GM12878 (cell line): ENCODE results near the gene WIPF2. TPM values are rescaled to one million over a fixed set of nuclear protein-coding genes. Genes with fewer than 3 reads are reported as not detected.

Experiments used
- ATAC-seq: fragments of 200-7000 bp; cut with Tn5 transposase; 3 replicates; pipeline ENCODE4 v1.9.1; 2020; ENCODE audit warnings: mild to moderate bottlenecking, moderate library complexity
- BruUV-seq: library from RNA; stranded (reverse); fragments of 400-500 nt; replicated peaks from 2 replicates; lab custom pipeline; 2021; lab: Mats Ljungman, UMichigan
- CTCF ChIA-PET: fragments of 300-600 bp; sonication (Branson Sonifier 250); formaldehyde crosslinking; extraction: SDS; loops from one replicate; lab custom pipeline; 2021; ENCODE audit warnings: inconsistent platforms; lab: Yijun Ruan, JAX
- POLR2A ChIA-PET: fragments of 350-600 bp; formaldehyde crosslinking; extraction: SDS; loops from one replicate; lab custom pipeline; 2021; ENCODE audit warnings: inconsistent platforms; lab: Charles Lee
- RAD21 ChIA-PET: fragments of 300-600 bp; sonication (Branson Sonifier 250); formaldehyde crosslinking; loops from one replicate; lab custom pipeline; 2023; ENCODE audit warnings: antibody characterized with exemption; ENCODE audit not compliant: unreplicated experiment; lab: Charles Lee
- SMC1A ChIA-PET: fragments of 300-600 bp; sonication (Branson Sonifier 250); formaldehyde crosslinking; loops from one replicate; lab custom pipeline; 2023; ENCODE audit not compliant: unreplicated experiment, uncharacterized antibody; lab: Charles Lee
- DNase-seq: peaks from one replicate; pipeline ENCODE4 v3.0.0-alpha.2; 2011; ENCODE audit warnings: low read depth, low spot score
- FAIRE-seq: peaks from 3 replicates; lab custom pipeline; 2011; peaks lifted over from hg19 to GRCh38; lab: Jason Lieb, UNC
- H2AFZ ChIP-seq: 2 replicates; pipeline ENCODE4 v1.6.0; 2011; ENCODE audit warnings: low read depth, low read length, control low read depth; ENCODE audit not compliant: control insufficient read depth
- H3K27ac ChIP-seq: 2 replicates; pipeline ENCODE4 v1.5.1; 2011; ENCODE audit warnings: control low read depth; ENCODE audit not compliant: control insufficient read depth, insufficient read depth
- H3K27me3 ChIP-seq, 2 experiments: replicated peaks in 1 of 2; 2 replicates each; pipeline versions ENCODE4 v1.6.0 to v1.6.1; 2011; ENCODE audit warnings: low read length in 1 of 2; ENCODE audit not compliant: control insufficient read depth in 2 of 2, insufficient read depth in 2 of 2
- H3K36me3 ChIP-seq, 2 experiments: 2 replicates each; pipeline ENCODE4 v1.5.1; 2011; ENCODE audit warnings: low read length in 1 of 2; ENCODE audit not compliant: control insufficient read depth in 2 of 2, insufficient read depth in 2 of 2
- H3K4me1 ChIP-seq: 2 replicates; pipeline ENCODE4 v1.6.1; 2011; ENCODE audit warnings: mild to moderate bottlenecking, low read length, moderate library complexity, mixed read lengths; ENCODE audit not compliant: control insufficient read depth, insufficient read depth
- H3K4me2 ChIP-seq: 2 replicates; pipeline ENCODE4 v1.6.0; 2011; ENCODE audit warnings: control low read depth; ENCODE audit not compliant: control insufficient read depth, insufficient read depth
- H3K4me3 ChIP-seq: fragments of 200-600 bp; sonication (generic); 2 replicates; pipeline ENCODE4 v1.5.1; 2016
- H3K79me2 ChIP-seq: 2 replicates; pipeline ENCODE4 v1.6.0; 2011; ENCODE audit warnings: low read length; ENCODE audit not compliant: control insufficient read depth, insufficient read depth
- H3K9ac ChIP-seq: 2 replicates; pipeline ENCODE4 v1.8.0; 2011; ENCODE audit warnings: low read length, control low read depth, mixed read lengths; ENCODE audit not compliant: control insufficient read depth, insufficient read depth
- H3K9me3 ChIP-seq: replicated peaks from 3 replicates; pipeline ENCODE4 v1.5.1; 2011; ENCODE audit warnings: mild to moderate bottlenecking, low read length; ENCODE audit not compliant: control insufficient read depth, insufficient read depth
- H4K20me1 ChIP-seq: 2 replicates; pipeline ENCODE4 v1.6.0; 2011; ENCODE audit not compliant: control insufficient read depth, insufficient read depth
- BMI1 ChIP-seq: fragments of 450-650 bp; IDR thresholded peaks from 2 replicates; pipeline ENCODE4 v1.6.1; 2016; ENCODE audit warnings: mild to moderate bottlenecking, moderate library complexity, borderline replicate concordance
- CBX3 ChIP-seq: fragments of 200-600 bp; sonication (generic); IDR thresholded peaks from 2 replicates; pipeline ENCODE4 v1.6.1; 2016; ENCODE audit warnings: low read depth, borderline replicate concordance
- CHD2 ChIP-seq: IDR thresholded peaks from 2 replicates; pipeline ENCODE4 v1.6.1; 2011; ENCODE audit warnings: low read depth, low read length, improper control_type of control experiment, borderline replicate concordance
- HDAC2 ChIP-seq: fragments of 200-600 bp; sonication (generic); IDR thresholded peaks from 2 replicates; pipeline ENCODE4 v1.6.1; 2017
- HDGF ChIP-seq: fragments of 450-650 bp; IDR thresholded peaks from 2 replicates; pipeline ENCODE4 v1.6.1; 2016; ENCODE audit warnings: antibody characterized with exemption
- IRF4 ChIP-seq: IDR thresholded peaks from 2 replicates; pipeline ENCODE4 v1.6.1; 2011; ENCODE audit warnings: low read depth, low read length
- PML ChIP-seq: IDR thresholded peaks from 2 replicates; pipeline ENCODE4 v1.6.1; 2012; ENCODE audit warnings: low read length, inconsistent platforms
- RUNX3 ChIP-seq: IDR thresholded peaks from 2 replicates; pipeline ENCODE4 v1.6.1; 2012; ENCODE audit warnings: low read length, inconsistent platforms
- SREBF2 ChIP-seq: IDR thresholded peaks from 2 replicates; pipeline ENCODE4 v1.6.1; 2012; ENCODE audit warnings: mild to moderate bottlenecking, low read length
- SUZ12 ChIP-seq: fragments of 200-600 bp; sonication (generic); IDR thresholded peaks from one replicate; pipeline ENCODE4 v1.6.1; 2018; ENCODE audit warnings: antibody characterized with exemption, mild to moderate bottlenecking; ENCODE audit not compliant: unreplicated experiment
- YY1 ChIP-seq: IDR thresholded peaks from 2 replicates; pipeline ENCODE4 v1.6.1; 2011; ENCODE audit warnings: low read depth, mild to moderate bottlenecking, low read length
- ZNF207 ChIP-seq: fragments of 450-650 bp; IDR thresholded peaks from 2 replicates; pipeline ENCODE4 v1.6.1; 2014; ENCODE audit warnings: antibody characterized with exemption, mild to moderate bottlenecking, borderline replicate concordance
- ZNF622 ChIP-seq: fragments of 450-650 bp; IDR thresholded peaks from 2 replicates; pipeline ENCODE4 v1.6.1; 2017; ENCODE audit warnings: mild to moderate bottlenecking, inconsistent platforms
- whole genome bisulfite sequencing: methylation state at CpG from one replicate; pipeline ENCODE4 v1.1.6; 2016; ENCODE audit warnings: low lambda C conversion rate; ENCODE audit not compliant: insufficient replicate concordance, insufficient coverage; ENCODE audit errors: missing lambda C conversion rate; 5-methylcytosine and 5-hydroxymethylcytosine counted together
- in situ Hi-C: fragments of 300-500 bp; cut with MboI; formaldehyde crosslinking; loops from 9 replicates; pipeline ENCODE4 v1.14.3; 2018; ENCODE audit warnings: mixed read lengths
- intact Hi-C: fragments of 100-400 bp; cut with micrococcal nuclease; formaldehyde crosslinking; loops from one replicate; pipeline ENCODE4 v1.14.2; 2022; ENCODE audit not compliant: unreplicated experiment
- polyA plus RNA-seq, 11 experiments: library from polyadenylated mRNA; depleted of rRNA in 4 of 11; unstranded in 6 of 11; stranded (reverse) in 5 of 11; fragments of >200 nt; fragmentation: Nextera tagmentation in 4 of 11; fragmentation: Illumina TruSeq in 1 of 11; extraction: Ambion mirVana in 4 of 11; extraction: Trizol in 1 of 11; gene quantifications; 1 replicate in 1 of 11; 2 replicates in 10 of 11; pipeline versions ENCODE4 v1.2.1 to v1.2.3, GENCODE V29; 2011 to 2016; ENCODE audit warnings: inconsistent platforms in 2 of 11, missing spikeins in 2 of 11, low read depth in 1 of 11
- total RNA-seq, 4 experiments: library from RNA; depleted of rRNA in 3 of 4; stranded (reverse); fragments of >200 nt in 3 of 4; fragmentation: Illumina TruSeq in 1 of 4; extraction: Trizol in 1 of 4; gene quantifications; 2 replicates each; pipeline versions ENCODE4 v1.2.1 to v1.2.3, GENCODE V29; 2013 to 2021
- TF ChIP-seq, protein P1 (sequence below): fragments of 450-650 bp; IDR thresholded peaks from 2 replicates; pipeline ENCODE4 v1.6.1; 2017; ENCODE audit warnings: mild to moderate bottlenecking, low read depth, inconsistent platforms; ENCODE audit not compliant: poor library complexity, severe bottlenecking

Gene WIPF2
- total and polyA plus RNA-seq, 10 of the 15 experiments (the other 5 are each of a cell fraction or from before 2014, with no cell fraction given): 4.2 to 20.8 (median 7.1) TPM

DNA sequence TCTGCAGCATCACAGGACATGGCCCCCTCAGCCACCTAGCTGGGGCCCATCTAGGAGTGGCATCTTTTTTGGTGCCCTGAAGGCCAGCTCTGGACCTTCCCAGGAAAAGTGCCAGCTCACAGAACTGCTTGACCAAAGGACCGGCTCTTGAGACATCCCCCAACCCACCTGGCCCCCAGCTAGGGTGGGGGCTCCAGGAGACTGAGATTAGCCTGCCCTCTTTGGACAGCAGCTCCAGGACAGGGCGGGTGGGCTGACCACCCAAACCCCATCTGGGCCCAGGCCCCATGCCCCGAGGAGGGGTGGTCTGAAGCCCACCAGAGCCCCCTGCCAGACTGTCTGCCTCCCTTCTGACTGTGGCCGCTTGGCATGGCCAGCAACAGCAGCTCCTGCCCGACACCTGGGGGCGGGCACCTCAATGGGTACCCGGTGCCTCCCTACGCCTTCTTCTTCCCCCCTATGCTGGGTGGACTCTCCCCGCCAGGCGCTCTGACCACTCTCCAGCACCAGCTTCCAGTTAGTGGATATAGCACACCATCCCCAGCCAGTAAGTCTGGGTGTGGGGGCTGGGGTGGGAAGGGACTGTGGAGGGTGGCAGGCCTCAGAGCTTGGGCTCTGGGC, 111.9 kb downstream of the WIPF2 start:
- TF ChIP-seq HDAC2: no peak
- no peak for TF ChIP-seq ZNF207
- TF ChIP-seq RUNX3: no peak
- TF ChIP-seq CBX3: no peak
- no peak for TF ChIP-seq ZNF622
- TF ChIP-seq YY1: no peak
- no peak for TF ChIP-seq SUZ12
- no peak for TF ChIP-seq IRF4
- no peak for TF ChIP-seq HDGF
- TF ChIP-seq CHD2: no peak
- TF ChIP-seq SREBF2: no peak
- TF ChIP-seq PML: no peak
- no peak for TF ChIP-seq BMI1
- TF ChIP-seq, protein P1, sequence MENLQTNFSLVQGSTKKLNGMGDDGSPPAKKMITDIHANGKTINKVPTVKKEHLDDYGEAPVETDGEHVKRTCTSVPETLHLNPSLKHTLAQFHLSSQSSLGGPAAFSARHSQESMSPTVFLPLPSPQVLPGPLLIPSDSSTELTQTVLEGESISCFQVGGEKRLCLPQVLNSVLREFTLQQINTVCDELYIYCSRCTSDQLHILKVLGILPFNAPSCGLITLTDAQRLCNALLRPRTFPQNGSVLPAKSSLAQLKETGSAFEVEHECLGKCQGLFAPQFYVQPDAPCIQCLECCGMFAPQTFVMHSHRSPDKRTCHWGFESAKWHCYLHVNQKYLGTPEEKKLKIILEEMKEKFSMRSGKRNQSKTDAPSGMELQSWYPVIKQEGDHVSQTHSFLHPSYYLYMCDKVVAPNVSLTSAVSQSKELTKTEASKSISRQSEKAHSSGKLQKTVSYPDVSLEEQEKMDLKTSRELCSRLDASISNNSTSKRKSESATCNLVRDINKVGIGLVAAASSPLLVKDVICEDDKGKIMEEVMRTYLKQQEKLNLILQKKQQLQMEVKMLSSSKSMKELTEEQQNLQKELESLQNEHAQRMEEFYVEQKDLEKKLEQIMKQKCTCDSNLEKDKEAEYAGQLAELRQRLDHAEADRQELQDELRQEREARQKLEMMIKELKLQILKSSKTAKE: no peak
- ATAC-seq (no peak), FAIRE-seq (no peak), DNase-seq (no peak)
- Histone ChIP-seq H3K27me3 (no peaks in the 10 kb centered on the region), H4K20me1 (no peaks in the 10 kb centered on the region), H3K9ac (no peak overlapping the region), H3K9me3 (no peaks in the 10 kb centered on the region), H3K36me3 (peaks cover 19 to 24% of the 10 kb centered on the region in 2 experiments; a peak in 3 of 4 replicates), H3K79me2 (peaks cover 85% of the 10 kb centered on the region), H3K4me2 (no peak overlapping the region), H3K4me1 (peaks cover 34% of the 10 kb centered on the region), H3K4me3 (no peak overlapping the region), H3K27ac (peak overlapping the region; percentile 54; the same call in 1 of the 2 replicates), H2AFZ (no peak overlapping the region)
- SMC1A ChIA-PET: interaction anchor here (1.4 kb wide), 1 partner anchor 26 kb away, joined by 4 read pairs; no protein-coding TSS in a partner anchor
- in situ Hi-C loops (no loop called here), intact Hi-C loops (loop anchor here (1.0 kb wide), 1 partner anchor 10 kb away; no protein-coding TSS in a partner anchor)
- POLR2A ChIA-PET: interaction anchor here (1.3 kb wide), 1 partner anchor 11 kb away, joined by 5 read pairs; no protein-coding TSS in a partner anchor
- RAD21 ChIA-PET: interaction anchor here (0.5 to 1.5 kb wide), 4 partner anchors 20 to 287 kb away, joined by 3 to 5 read pairs (median 3); no protein-coding TSS in a partner anchor
- WGBS: 93% methylated on average over 9 of the region's 10 CpGs
- BruUV-seq: no TSS peak
- CTCF ChIA-PET: interaction anchor here (1.1 kb wide), 1 partner anchor 245 kb away, joined by 3 read pairs; no protein-coding TSS in a partner anchor
